Amygdala (tissue), 56 donors: ENCODE measurements around the gene GNA12.

Source experiments
- DNase-seq, 56 donors: peaks; one replicate each; lab custom pipeline; 2025; lab: John Stamatoyannopoulos, UW

The GNA12 gene

DNA sequence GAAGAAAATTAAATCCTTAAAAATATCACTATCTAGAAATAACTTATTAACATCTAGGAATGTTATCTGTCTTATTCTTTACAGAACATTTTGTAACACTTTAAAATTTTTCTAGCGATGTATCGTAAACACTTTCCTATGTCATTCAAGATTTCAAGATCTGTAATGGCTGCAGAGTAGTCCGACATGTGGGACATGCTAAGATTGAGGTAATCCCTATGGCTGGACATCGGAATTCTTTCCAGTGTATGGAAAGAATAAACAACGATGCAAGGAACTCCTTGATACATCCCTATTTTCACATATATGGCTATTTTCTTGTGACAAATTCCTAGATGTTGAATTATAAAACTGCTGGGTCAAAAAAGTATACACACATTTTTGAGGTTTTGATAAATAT lies 37.5 kb downstream of the GNA12 start:
- no peak for DNase-seq

DNA sequence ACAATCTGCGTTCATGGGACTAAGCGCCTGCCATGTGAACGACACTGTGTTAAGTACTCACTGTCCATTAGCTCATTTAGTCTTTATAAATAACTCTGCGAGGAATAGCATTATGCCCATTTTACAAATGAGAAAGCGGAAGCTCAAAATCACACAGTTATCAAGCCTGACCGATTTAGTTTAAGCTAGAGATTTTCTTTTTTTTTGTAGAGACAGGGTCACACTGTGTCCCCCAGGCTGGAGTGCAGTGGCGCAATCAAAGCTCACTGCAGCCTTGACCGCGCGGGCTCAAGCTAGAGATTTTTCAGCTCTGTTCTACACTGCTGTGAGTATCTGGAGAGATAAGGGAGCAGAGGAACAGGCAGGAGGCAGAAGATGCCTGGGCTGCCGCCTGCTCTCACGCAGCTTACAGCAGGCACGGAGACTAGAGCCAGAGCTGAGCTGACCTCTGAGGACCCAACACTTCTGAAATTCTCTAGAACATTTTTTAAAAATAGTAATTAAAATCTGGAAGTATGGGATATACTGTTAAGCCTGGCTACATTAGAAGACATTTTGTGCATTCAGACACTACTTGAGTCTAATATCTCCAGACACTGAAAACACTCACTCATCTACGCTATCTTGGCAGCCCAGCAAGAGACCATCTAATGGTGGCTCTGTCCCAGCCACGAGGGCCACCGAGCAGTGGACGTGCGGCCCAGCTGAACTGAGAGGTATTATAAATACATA lies 38.7 kb downstream of the GNA12 start:
- DNase-seq: no peak

DNA sequence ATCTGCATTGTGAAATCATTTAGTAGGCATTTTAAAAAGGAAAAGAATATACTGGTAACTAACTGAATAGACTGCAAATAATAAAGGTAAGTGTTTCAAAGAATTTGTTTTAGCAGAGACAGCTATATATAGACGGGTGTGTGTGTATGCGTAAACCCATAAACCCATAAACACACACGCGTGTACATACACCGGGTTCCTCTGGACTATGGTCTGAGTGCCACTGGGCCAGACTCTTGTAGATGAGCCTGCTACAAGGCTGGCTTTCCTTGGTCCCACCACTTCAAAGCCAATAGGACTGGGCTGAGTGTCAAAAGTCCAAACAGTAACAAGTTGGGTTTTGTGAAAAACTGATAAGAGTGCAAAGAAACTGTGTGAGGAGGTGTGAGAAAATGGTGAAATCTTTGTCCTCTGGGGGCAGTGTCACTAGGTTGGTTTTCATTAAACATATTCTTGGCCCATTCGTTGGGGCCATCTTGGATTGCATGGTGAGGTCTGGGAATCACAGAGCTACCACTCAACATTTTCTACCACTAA lies 39.8 kb downstream of the GNA12 start:
- DNase-seq: no peak

DNA sequence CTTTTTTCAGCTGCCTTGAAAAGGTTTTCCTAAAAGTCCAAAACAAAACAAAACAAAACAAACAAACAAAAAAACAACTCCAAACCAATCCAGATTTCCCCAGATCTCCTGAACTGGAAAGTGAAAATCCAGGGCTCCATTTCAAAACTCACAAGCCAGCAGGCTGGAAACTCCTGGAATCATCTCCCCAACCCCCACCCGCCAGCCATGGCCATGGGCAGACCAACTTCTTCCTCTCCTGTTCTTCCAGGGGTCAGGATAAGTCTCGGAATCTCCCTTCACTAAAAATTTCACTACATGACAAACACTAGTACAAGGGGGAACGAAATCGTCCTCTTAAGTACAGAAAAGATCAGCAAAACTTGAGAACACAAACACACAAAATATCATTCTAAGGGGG lies 40.4 kb downstream of the GNA12 start:
- DNase-seq: no peak

GRCh38 chr7:2803342-2803692 lies 40.8 kb downstream of the GNA12 start:
- DNase-seq: no peak

DNA sequence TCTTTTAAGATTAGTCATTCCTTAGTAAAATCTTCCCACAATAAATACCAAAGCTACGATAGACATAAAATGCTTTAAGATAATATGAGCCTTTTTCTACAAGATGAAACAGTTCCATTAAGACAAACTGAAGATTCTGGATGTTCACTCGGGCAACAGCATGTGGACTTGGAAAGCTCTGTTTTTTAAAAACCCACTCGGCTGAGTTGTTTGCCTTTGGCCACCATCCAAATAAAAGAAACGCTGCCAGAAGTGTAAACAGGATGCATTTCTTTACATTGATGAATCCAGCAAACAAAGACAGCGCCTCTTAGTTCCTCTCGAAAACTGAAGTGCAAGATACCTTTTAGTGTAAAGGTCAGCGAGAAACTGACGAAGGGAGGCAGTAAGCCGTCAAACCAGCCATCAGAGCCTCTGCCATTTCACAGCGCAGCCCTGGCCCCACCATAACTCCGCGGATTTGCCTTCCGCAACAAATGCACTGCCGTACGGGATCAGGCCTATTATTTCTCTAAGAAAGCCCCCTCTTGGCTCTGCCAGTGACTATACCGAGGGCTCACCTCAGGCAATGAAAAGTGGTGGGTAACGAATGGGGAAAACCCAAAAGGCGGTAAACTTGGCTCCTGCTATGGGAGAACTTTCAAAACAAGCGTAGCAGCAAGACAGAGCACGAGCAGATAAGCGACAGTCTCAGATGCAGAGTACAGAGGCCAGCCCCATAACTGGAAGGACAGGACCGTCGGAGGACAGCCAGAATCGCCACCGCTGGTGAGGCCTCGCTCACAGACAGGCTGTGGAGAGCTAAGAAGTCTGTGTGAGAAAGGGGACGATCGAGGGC lies 41.4 kb downstream of the GNA12 start:
- no peak for DNase-seq

DNA sequence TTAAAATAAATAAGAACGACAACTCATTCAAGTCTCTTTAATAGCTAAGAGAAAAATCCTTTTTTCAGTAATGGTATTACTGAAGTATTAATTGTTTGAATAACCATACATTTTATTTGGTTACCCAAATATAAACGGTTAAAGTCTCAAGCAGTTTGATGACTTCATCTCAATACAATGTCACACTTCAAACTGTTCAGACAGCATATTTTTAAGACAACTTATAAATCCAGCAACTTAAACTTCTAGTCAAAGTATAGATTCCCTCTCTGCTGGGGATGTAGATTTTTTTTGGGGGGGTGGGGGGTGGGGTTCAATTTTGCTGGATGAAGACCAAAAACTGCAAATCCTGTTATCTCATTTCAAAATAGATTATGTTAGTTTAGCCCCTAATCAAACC lies 42.0 kb downstream of the GNA12 start:
- DNase-seq: no peak

- DNase-seq: peak in 5 of 56 donors; percentile 12 to 54 (median 44)
These were observed 43.0 kb downstream of the GNA12 start for GRCh38 chr7:2800931-2801688.

- DNase-seq: no peak
These were observed 43.7 kb downstream of the GNA12 start for GRCh38 chr7:2800220-2800930.

GRCh38 chr7:2799253-2799652 lies 44.9 kb downstream of the GNA12 start:
- no peak for DNase-seq

GRCh38 chr7:2798669-2799068 lies 45.4 kb downstream of the GNA12 start:
- DNase-seq: no peak

GRCh38 chr7:2796358-2797352 lies 47.5 kb downstream of the GNA12 start:
- peak in 5 of 56 donors; percentile 12 to 61 (median 47) for DNase-seq

GRCh38 chr7:2795906-2796305 lies 48.2 kb downstream of the GNA12 start:
- no peak for DNase-seq

DNA sequence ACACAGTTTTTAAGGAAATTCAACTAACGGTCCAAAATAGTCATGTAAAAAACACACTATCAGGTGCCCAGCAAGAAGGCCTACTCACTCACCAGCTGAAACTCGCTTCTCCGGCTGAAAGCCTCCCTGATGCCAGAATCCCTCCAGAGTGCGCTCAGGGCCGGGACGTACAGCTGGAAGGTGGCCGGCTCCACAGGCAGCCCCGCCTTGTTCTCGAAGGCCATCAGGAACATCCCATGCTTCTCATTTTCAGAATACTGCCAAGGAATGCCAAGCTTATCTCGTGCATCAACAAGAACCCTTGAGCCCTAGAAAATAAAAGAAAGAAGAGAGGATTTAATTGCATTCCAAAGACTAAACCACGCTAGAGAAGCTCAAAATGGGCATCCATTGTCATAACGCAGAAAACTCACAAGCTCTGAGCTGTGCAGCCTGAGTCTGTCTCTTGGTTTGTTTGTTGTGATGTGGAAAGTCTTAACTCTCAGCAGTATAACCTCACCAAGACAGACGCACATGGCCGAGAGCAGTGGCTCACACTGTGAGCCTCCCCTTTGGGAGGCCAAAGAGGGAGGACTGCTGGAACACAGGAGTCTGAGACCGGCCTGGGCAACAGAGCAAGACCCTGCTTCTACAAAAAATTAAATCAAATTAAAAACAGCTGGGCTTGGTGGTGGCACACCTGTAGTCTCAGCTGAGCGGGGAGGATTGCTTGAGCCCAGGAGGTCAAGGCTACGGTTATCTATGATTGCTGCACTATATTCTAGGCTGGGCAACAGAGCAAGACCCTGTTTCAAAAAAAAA lies 49.1 kb downstream of the GNA12 start:
- no peak for DNase-seq

DNA sequence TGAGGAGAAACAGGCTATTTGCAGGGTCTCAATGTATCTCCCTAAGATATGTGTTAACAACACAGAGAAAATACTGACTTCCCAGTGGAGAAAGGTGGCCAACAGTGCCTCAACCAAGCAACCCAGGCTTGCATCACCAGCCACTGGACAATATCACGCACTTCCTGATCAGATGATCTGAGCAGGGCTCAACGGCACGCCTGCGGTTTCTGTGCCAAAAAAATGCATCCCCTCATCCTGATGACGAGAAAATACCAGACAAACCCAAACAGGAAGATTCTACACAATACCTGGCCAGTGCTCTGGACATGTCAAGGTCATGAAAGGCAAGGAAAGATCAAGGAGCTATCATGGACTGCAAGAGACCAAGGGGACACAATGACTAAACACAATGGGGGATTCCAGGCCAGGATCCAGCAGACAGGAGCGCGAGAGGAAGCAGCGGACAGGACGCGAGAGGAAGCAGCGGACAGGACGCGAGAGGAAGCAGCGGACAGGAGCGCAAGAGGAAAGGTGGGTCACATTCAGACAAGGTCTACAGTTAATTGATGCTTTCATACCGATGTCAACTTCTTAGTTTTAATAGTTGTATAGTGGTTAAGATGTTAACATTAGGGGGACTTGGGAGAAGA lies 51.1 kb downstream of the GNA12 start:
- no peak for DNase-seq

GRCh38 chr7:2792235-2792634 lies 51.9 kb downstream of the GNA12 start:
- no peak for DNase-seq

DNA sequence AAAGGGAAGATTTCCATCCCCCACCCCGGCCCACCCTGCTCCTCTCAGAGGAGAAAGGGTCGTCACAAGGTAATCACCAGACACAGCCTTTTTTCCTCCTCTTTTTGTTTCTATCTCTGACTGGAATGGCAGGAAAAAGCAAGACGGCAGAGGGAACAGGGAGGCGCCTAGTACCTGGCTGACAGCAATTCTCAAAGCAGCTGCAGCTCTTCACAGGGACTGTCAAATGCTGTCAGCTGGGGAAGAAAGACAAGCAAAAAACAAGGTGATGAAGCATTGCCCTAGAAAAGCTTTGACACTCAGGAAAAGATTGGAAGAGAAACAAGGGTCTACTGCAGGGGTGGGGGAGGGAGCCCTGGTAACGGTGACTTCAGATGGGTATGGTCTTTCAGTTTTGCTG lies 52.7 kb downstream of the GNA12 start:
- no peak for DNase-seq
